ENCODE results near the gene PRRX1.

PRRX1 gene

DNA sequence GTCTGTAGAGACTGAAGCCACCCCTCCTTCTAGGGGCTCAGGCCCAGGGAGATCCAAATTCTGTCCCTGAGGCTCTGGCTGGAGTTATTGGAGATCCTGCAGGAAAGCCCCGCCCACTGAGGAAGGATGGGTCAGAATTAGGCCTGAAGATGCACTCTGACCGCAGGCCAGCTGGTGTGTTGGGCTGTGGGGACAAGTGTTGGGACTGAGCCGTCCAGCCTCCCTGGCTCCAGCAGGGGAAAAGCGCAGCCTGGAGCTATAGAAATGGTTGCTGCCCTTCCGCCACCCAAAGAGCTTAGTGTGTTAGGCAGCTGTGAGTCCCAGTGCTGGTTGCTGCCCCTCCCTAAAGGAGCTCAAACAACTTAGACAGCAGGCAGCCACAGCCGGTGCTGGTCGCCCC is 33.0 kb upstream of the PRRX1 start:
- no peak for DNase-seq (ENCODE audit: low read depth, low spot score)
- Histone ChIP-seq H3K4me3 (ENCODE audit: insufficient read length, low read depth) (no peak overlapping the region), H3K9me3 (ENCODE audit: insufficient read depth, low read length) (no peaks in the 10 kb centered on the region), H3K9ac (ENCODE audit: insufficient read length, low read depth) (no peak overlapping the region), H3K4me1 (ENCODE audit: insufficient read depth, insufficient read length) (peaks cover 6% of the 10 kb centered on the region), H3K27me3 (ENCODE audit: insufficient read depth, insufficient read length) (no peaks in the 10 kb centered on the region), H3K36me3 (ENCODE audit: insufficient read depth, insufficient read length, low read length) (no peaks in the 10 kb centered on the region)
- no peak for TF ChIP-seq ZNF274 (IDR thresholded peaks at IDR 0.05; ENCODE audit: low read depth, low read length)
- no peak for TF ChIP-seq SUZ12 (IDR thresholded peaks at IDR 0.05; ENCODE audit: extremely low read depth, insufficient read depth, insufficient read length)
- TF ChIP-seq YY1 (IDR thresholded peaks at IDR 0.05; ENCODE audit: insufficient read depth, insufficient read length), result no peak

DNA sequence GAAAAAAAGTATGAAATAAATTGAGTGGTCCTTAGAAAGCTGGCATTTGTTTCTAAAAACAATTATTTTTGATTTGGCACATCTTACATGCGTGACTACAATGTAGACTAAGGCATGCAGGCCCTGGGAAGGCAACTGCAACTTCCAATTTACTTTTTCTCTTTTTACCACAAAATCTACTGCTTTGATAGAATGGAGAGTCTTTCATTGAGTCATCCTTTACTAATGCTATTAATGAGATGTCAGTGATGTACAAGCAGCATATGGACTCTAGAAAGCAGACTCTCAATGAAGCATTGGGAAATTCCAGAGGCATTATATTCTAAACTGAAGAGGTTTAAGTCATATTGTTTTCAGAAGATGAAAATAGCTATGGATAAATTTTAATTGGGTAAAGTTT is 29.6 kb upstream of the PRRX1 start:
- H3K36me3 ChIP-seq (ENCODE audit: insufficient read depth, insufficient read length, low read length), result no peaks in the 10 kb centered on the region
- peaks cover 6% of the 10 kb centered on the region for H3K4me1 ChIP-seq (ENCODE audit: insufficient read depth, insufficient read length)
- no peak for TF ChIP-seq YY1 (IDR thresholded peaks at IDR 0.05; ENCODE audit: insufficient read depth, insufficient read length)
- no peak for TF ChIP-seq SUZ12 (IDR thresholded peaks at IDR 0.05; ENCODE audit: extremely low read depth, insufficient read depth, insufficient read length)
- no peak for TF ChIP-seq ZNF274 (IDR thresholded peaks at IDR 0.05; ENCODE audit: low read depth, low read length)
- no peaks in the 10 kb centered on the region for H3K27me3 ChIP-seq (ENCODE audit: insufficient read depth, insufficient read length)
- no peak overlapping the region for H3K4me3 ChIP-seq (ENCODE audit: insufficient read length, low read depth)
- no peak overlapping the region for H3K9ac ChIP-seq (ENCODE audit: insufficient read length, low read depth)
- peaks cover 5% of the 10 kb centered on the region; the same call in 1 of the 2 replicates for H3K9me3 ChIP-seq (ENCODE audit: insufficient read depth, low read length)
- DNase-seq (ENCODE audit: low read depth, low spot score), result no peak

DNA sequence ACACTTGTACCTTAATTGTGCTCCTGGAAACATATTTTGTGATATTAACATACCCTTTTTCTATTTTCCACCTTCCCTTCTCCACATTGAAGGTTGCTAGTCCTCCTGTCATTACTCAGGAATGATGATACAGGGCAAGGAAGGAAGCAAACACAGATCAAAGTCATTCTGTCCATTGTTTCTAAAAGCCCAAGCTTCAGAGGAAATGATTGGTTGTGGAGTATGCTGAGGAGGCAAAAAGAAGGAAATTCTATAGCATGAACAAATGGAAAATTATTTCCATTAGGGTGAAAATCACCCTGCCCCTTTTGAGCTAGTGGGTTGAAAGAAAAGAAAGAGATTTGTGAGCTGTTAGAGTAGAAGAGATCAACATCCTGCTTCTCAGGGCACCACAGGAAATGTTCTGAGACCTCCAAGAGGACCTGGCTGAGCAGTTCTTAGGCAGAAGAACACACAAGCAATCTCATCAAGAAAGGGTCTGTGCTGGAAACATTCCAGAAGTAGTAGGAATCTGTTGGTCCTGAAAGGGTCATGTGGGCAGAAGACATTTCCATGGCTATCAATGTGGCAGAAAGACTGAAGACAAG is 29.0 kb upstream of the PRRX1 start:
- TF ChIP-seq SUZ12 (IDR thresholded peaks at IDR 0.05; ENCODE audit: extremely low read depth, insufficient read depth, insufficient read length), result no peak
- no peak for TF ChIP-seq YY1 (IDR thresholded peaks at IDR 0.05; ENCODE audit: insufficient read depth, insufficient read length)
- no peak for TF ChIP-seq ZNF274 (IDR thresholded peaks at IDR 0.05; ENCODE audit: low read depth, low read length)
- H3K36me3 ChIP-seq (ENCODE audit: insufficient read depth, insufficient read length, low read length), result no peaks in the 10 kb centered on the region
- peaks cover 6% of the 10 kb centered on the region; the same call in 1 of the 2 replicates for H3K9me3 ChIP-seq (ENCODE audit: insufficient read depth, low read length)
- peaks cover 6% of the 10 kb centered on the region for H3K4me1 ChIP-seq (ENCODE audit: insufficient read depth, insufficient read length)
- H3K27me3 ChIP-seq (ENCODE audit: insufficient read depth, insufficient read length), result no peaks in the 10 kb centered on the region
- no peak overlapping the region for H3K4me3 ChIP-seq (ENCODE audit: insufficient read length, low read depth)
- no peak for DNase-seq (ENCODE audit: low read depth, low spot score)
- H3K9ac ChIP-seq (ENCODE audit: insufficient read length, low read depth), result no peak overlapping the region

DNA sequence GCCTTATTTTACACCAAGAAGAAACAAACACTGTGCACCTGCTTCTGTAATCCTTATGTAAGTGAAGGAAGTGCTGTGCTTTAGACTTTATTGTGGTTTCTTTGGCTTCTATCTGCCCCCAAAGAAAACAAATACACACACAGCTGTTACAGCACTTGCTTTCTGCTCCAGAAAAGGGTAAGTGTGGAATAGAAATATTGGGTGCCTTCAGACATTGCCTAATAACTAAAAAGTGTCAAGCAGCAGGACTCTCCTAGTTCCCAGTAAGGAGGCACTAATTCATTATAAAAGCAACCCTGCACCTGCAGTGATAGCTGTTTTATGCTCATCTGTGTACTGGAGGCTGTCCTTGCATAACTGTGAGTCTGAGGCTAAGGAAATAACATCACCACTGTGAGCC is 23.4 kb upstream of the PRRX1 start:
- Histone ChIP-seq H3K9me3 (ENCODE audit: insufficient read depth, low read length) (peaks cover 6% of the 10 kb centered on the region; the same call in 1 of the 2 replicates), H3K9ac (ENCODE audit: insufficient read length, low read depth) (no peak overlapping the region), H3K4me1 (ENCODE audit: insufficient read depth, insufficient read length) (no peaks in the 10 kb centered on the region), H3K36me3 (ENCODE audit: insufficient read depth, insufficient read length, low read length) (no peaks in the 10 kb centered on the region), H3K27me3 (ENCODE audit: insufficient read depth, insufficient read length) (no peaks in the 10 kb centered on the region), H3K4me3 (ENCODE audit: insufficient read length, low read depth) (no peak overlapping the region)
- no peak for DNase-seq (ENCODE audit: low read depth, low spot score)
- TF ChIP-seq SUZ12 (IDR thresholded peaks at IDR 0.05; ENCODE audit: extremely low read depth, insufficient read depth, insufficient read length) (no peak), YY1 (IDR thresholded peaks at IDR 0.05; ENCODE audit: insufficient read depth, insufficient read length) (no peak), ZNF274 (IDR thresholded peaks at IDR 0.05; ENCODE audit: low read depth, low read length) (no peak)

DNA sequence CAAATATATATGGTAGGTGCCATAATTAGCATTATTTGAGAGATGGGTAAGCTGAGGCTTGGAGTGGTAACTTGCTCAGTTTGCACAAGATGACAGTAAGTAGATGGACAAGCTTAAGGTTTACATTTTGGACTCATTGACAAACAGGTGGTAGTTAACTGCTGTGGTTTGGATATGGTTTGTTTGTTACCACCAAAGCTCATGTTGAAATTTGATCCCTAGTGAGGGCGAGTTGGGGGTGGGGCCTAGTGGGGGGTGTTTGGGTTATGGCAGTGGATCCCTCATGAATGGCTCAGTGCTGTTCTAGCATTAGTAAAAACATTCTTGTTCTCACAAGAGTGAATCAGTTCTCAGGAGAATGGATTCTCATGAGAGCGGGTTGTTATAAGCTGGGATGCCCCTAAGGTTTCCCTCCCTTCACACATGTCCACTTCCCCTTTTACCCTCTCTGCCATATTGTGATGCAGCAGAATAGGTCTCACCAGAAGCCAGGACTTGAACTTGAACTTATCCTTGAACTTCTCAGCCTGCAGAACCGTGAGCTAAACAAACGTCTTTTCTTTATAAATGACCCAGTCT is 6.6 kb upstream of the PRRX1 start:
- Histone ChIP-seq H3K36me3 (ENCODE audit: insufficient read depth, insufficient read length, low read length) (no peaks in the 10 kb centered on the region), H3K4me1 (ENCODE audit: insufficient read depth, insufficient read length) (no peaks in the 10 kb centered on the region), H3K4me3 (ENCODE audit: insufficient read length, low read depth) (no peak overlapping the region), H3K9me3 (ENCODE audit: insufficient read depth, low read length) (no peaks in the 10 kb centered on the region), H3K27me3 (ENCODE audit: insufficient read depth, insufficient read length) (peaks cover 43% of the 10 kb centered on the region), H3K9ac (ENCODE audit: insufficient read length, low read depth) (no peak overlapping the region)
- DNase-seq (ENCODE audit: low read depth, low spot score), result no peak
- TF ChIP-seq YY1 (IDR thresholded peaks at IDR 0.05; ENCODE audit: insufficient read depth, insufficient read length) (no peak), SUZ12 (IDR thresholded peaks at IDR 0.05; ENCODE audit: extremely low read depth, insufficient read depth, insufficient read length) (no peak), ZNF274 (IDR thresholded peaks at IDR 0.05; ENCODE audit: low read depth, low read length) (no peak)

DNA sequence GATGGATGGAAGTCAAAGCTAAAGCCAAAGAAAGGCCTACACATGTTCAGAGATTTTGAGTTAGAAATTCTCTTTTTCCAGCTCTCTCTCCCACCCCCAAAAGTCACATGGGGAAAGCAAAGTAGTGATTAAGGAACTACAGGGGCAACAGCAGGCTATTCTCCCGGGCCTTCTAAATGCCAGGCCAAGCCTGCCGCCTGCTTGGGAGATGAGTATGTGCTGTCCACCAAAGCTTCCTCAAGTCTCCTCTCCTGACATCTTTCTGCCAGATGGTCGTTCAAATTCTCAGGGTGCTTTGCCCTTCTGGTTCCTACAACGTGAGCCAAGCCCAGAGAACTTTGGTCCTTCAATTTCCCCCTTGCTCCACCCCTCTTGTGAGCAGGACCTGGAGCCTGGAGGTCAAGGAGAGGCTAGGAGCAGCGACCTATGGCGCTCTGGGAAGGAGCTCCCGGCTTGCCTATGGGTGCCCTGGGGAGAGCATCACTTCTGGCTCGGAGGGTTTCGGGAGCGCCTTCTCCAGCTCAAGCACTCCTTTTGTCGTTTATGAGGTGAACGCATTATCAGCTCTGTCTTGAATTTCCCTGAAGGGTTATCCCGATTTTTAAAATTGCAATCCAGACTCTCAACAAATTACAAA is 4.4 kb upstream of the PRRX1 start:
- DNase-seq (ENCODE audit: low read depth, low spot score), result no peak
- Histone ChIP-seq H3K4me3 (ENCODE audit: insufficient read length, low read depth) (no peak overlapping the region), H3K9me3 (ENCODE audit: insufficient read depth, low read length) (no peaks in the 10 kb centered on the region), H3K9ac (ENCODE audit: insufficient read length, low read depth) (no peak overlapping the region), H3K27me3 (ENCODE audit: insufficient read depth, insufficient read length) (peaks cover 64% of the 10 kb centered on the region), H3K4me1 (ENCODE audit: insufficient read depth, insufficient read length) (no peaks in the 10 kb centered on the region), H3K36me3 (ENCODE audit: insufficient read depth, insufficient read length, low read length) (no peaks in the 10 kb centered on the region)
- TF ChIP-seq SUZ12 (IDR thresholded peaks at IDR 0.05; ENCODE audit: extremely low read depth, insufficient read depth, insufficient read length), result no peak
- no peak for TF ChIP-seq YY1 (IDR thresholded peaks at IDR 0.05; ENCODE audit: insufficient read depth, insufficient read length)
- no peak for TF ChIP-seq ZNF274 (IDR thresholded peaks at IDR 0.05; ENCODE audit: low read depth, low read length)

DNA sequence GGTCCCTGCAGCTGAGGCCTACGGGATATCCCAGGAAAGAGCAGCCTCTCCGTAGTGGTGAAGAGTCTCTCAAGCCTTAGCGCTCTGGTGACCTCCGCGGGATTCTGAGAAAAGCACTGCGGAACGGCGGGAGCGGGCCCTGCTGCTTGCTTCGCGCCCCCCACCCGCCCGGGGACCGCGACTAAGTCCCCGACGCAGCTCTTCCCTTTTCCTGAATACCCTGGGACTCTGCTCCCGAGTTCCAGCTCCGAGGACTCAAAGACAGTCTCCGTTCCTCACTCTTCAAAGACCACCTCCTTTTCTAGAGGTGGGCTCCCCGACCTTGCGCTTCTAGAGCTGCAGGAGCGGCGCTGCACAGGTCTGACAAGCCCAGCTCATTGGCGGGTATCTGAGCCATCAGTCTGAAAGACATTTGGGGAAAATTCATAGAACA is 3.6 kb upstream of the PRRX1 start:
- Histone ChIP-seq H3K36me3 (ENCODE audit: insufficient read depth, insufficient read length, low read length) (no peaks in the 10 kb centered on the region), H3K4me3 (ENCODE audit: insufficient read length, low read depth) (peak overlapping the region; percentile 10), H3K27me3 (ENCODE audit: insufficient read depth, insufficient read length) (peaks cover 72% of the 10 kb centered on the region), H3K9me3 (ENCODE audit: insufficient read depth, low read length) (no peaks in the 10 kb centered on the region), H3K4me1 (ENCODE audit: insufficient read depth, insufficient read length) (no peaks in the 10 kb centered on the region), H3K9ac (ENCODE audit: insufficient read length, low read depth) (peak overlapping the region; percentile 23)
- DNase-seq (ENCODE audit: low read depth, low spot score), result peak; percentile 36
- TF ChIP-seq ZNF274 (IDR thresholded peaks at IDR 0.05; ENCODE audit: low read depth, low read length) (no peak), SUZ12 (IDR thresholded peaks at IDR 0.05; ENCODE audit: extremely low read depth, insufficient read depth, insufficient read length) (peak; percentile 56), YY1 (IDR thresholded peaks at IDR 0.05; ENCODE audit: insufficient read depth, insufficient read length) (no peak)
